ENCODE measurements around the gene MRGPRX2.

DNA sequence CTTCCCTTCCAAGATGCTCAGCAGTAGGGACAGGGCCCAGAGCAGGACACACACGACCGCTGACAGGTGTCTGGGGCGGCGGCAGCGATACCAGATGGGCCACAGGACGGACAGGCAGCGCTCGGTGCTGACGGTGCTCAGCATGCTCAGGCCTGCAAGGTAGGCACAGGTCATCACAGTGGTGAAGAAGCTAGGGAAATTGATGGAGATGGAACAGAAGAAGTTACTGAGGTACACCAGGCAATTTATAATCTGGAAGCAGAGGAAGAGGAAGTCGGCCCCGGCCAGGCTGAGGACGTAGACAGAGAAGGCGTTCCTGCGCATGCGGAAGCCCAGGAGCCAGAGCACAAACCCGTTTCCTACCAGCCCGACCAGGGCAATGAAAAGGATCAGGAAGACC, 4.6 kb downstream of the MRGPRX2 start:
- no peak for TF ChIP-seq POLR2AphosphoS5 (IDR thresholded peaks at IDR 0.05; ENCODE audit: insufficient read depth, low read depth, low read length)
- no peak for TF ChIP-seq EZH2 (IDR thresholded peaks at IDR 0.05; ENCODE audit: borderline replicate concordance, low read depth, low read length, severe bottlenecking)
- TF ChIP-seq, protein P1, sequence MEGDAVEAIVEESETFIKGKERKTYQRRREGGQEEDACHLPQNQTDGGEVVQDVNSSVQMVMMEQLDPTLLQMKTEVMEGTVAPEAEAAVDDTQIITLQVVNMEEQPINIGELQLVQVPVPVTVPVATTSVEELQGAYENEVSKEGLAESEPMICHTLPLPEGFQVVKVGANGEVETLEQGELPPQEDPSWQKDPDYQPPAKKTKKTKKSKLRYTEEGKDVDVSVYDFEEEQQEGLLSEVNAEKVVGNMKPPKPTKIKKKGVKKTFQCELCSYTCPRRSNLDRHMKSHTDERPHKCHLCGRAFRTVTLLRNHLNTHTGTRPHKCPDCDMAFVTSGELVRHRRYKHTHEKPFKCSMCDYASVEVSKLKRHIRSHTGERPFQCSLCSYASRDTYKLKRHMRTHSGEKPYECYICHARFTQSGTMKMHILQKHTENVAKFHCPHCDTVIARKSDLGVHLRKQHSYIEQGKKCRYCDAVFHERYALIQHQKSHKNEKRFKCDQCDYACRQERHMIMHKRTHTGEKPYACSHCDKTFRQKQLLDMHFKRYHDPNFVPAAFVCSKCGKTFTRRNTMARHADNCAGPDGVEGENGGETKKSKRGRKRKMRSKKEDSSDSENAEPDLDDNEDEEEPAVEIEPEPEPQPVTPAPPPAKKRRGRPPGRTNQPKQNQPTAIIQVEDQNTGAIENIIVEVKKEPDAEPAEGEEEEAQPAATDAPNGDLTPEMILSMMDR (IDR thresholded peaks at IDR 0.05; ENCODE audit: extremely low read depth in 1 of 2, insufficient read depth in 1 of 2, low read depth in 1 of 2, low read length in 2 of 2) = no peak
- TF ChIP-seq POLR2A (IDR thresholded peaks at IDR 0.05; ENCODE audit: low read depth, low read length) = no peak
- TF ChIP-seq, protein P2, sequence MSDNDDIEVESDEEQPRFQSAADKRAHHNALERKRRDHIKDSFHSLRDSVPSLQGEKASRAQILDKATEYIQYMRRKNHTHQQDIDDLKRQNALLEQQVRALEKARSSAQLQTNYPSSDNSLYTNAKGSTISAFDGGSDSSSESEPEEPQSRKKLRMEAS (IDR thresholded peaks at IDR 0.05; ENCODE audit: insufficient read depth, insufficient read length) = no peak

Data from endothelial cell of umbilical vein (primary cell).